ENCODE data around the gene MYL3.

Gene MYL3

DNA sequence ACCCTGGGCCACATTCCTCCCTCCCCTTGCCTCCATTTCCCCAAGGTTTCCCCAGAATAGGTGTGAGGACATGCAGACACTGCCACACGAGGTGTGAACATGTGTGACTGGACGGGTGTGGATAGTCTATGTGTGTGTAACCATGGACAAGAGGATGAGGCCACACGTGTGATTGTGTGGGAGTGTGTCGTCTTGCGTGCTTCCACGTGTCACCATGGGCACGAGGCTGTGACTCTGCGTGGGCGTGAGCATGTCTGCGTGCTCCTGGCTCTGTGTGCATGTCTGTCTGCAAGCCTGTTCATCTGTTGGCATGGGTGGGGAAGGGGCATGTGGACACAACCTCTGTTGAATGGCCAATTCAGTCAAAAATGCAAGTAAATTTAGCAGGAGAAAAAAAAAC lies 6.2 kb upstream of the MYL3 start:
- DNase-seq = no peak
- intact Hi-C loops (cut with DNase I) = loop anchor here (10.0 kb wide), 1 partner anchor 165 kb away; the partner anchor contains the start of gene TMIE

DNA sequence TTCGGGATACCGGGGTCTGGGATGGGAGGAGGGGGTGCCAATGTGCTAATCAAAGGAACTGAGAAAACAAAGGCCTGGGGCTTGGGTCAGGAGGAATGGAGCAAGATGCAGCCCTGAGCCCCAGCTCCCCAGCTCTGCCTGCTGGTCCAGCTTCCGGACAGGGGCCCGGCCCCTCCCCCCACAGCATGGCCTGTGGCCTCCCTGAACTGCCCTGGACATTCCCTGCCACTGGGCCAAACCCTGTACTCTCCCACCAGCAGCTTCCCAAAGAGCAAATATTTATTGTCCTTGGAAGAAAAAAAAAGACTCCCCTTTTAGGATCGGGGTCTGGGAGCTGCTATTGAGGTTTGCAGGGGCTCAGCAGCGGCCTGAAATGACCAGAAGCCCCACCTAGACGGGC lies 5.7 kb upstream of the MYL3 start:
- intact Hi-C loops (cut with DNase I) = loop anchor here (10.0 kb wide), 1 partner anchor 164 kb away; the partner anchor contains the start of gene TMIE
- no peak for DNase-seq

DNA sequence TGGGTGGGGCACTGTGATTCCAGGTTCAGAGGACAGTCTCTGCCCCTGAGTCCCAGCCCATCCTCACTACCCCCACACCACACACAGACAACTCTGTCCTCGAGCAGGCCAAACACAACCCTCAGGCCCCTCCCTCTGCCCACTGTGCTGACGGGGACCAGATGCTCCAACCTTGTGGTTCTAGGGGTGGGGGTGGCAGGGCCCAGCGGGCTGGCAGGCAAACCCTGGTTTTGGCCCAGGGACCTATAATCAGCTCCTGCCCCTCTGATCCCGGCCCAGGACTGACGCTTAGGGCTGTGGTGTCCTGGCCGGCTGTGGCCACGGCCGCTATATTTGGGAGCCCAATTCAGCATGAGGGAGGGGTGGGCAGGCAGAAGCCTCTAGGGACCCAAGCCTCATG lies 5.0 kb upstream of the MYL3 start:
- no peak for DNase-seq
- intact Hi-C loops (cut with DNase I) = loop anchor here (10.0 kb wide), 1 partner anchor 163 kb away; the partner anchor contains the start of gene TMIE

DNA sequence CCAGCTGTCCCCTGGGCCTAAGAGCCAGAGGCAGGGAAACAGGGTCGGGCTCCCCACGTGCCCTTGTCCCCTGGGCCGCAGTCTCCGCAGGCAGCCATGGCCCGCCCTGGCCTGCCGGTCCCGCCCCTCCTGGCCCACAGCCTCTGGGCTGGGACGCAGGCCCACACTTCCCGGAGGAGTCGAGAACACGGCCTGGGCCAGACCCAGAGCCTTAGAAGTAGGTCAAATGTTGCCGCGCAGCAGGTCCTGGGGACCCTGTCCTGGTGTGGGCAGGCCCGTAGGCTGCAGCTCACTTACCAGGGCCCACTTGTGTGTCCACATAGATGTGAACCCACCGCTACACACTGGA lies 4.3 kb upstream of the MYL3 start:
- intact Hi-C loops (cut with DNase I) = loop anchor here (2.0 to 10.0 kb wide), 2 partner anchors 41 to 163 kb away; partner anchors contain the start of gene TMIE
- peak in 40 of 42 donors; percentile 18 to 85 (median 62) for DNase-seq

DNA sequence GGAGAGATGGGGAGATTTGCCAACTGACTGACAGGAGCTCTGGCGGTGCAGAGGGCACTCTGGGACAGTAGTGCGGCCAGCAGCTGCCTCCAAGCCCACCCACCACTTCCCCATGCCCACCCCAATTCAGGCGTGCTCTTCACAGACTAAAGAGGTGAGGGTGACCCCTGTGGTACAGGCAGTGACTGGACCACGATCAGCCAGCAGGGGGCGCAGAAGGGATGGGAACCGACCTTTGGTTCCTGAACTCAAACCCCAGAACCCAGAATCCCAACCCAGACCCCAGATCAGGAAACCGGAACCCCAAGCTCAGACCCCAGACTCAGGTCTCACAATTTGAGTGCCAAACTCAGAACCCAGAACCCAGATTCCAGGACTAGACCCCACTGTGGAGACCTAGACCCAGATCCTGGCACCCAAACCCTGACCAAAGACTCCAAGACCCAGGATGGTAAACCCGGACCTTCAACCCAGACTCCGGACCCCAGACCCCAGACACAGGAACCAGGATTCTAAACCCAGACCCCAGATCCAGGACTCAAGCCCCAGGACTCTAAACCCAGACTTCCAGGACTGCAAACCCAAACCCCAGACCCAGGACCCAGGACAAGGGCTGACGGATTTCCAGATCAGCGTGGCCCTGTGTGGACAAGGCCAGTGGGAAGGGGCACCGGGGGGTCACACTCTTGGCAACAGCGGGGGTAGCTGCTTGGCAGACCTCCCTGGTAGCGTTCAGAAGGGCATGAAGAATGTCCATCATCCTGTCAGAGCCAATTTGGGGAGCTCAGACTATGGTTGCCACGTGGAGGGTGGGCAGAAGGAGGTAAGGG lies 3.7 kb upstream of the MYL3 start:
- peak; percentile 61 to 95 (median 84) for DNase-seq
- intact Hi-C loops (cut with DNase I) = loop anchor here (2.0 to 10.0 kb wide), 2 partner anchors 42 to 162 kb away; partner anchors contain the start of gene TMIE

DNA sequence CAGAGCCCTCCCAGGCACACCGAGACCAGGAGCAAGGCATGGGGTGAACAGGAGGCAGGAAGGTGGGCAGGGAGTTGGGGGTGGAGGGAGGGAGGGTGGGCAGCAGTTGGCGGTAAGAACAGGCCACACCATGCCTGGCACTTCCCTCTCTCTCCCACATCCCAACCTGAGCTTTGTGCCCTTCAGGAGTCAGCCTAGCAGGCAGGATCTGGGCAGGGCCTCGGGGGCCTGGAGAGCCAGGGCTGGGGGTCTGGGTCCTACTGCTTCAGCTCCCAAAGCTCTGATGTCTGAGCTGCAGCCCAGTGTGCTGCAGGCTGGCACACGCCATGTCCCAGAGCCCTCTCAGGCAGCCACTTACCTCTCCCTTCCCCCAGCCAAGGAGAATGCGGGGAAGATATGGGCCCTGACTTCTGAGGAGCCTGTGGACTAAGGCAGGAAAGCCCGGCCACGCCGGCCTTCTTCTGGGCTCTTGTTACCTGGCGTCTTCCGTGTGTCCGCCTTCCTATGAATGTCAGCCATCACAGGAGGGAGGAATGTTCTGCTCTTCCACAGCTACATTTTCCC lies 2.9 kb upstream of the MYL3 start:
- DNase-seq = no peak
- intact Hi-C loops (cut with DNase I) = loop anchor here (2.0 to 10.0 kb wide), 2 partner anchors 43 to 161 kb away; partner anchors contain the start of gene TMIE

DNA sequence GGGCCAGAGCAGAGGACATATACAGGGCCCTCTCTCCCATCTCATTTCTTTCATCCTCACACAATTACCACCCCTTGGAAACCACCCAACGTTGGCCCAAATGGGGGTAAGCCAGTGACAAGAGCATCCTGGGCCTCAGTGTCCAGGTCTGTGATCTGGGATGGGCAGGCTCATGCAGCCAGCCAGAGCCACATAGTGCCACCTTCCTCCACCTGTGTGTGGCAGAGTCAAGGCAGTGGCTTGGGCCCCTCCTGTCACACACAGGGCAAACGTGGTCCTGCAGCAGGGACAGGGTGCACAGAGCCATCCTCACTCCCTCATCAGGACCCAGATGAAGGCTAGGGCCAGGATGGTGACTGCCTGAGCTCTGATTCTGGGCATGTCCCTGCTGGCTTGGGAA lies 2.3 kb upstream of the MYL3 start:
- DNase-seq = no peak
- intact Hi-C loops (cut with DNase I) = loop anchor here (10.0 kb wide), 1 partner anchor 161 kb away; the partner anchor contains the start of gene TMIE

DNA sequence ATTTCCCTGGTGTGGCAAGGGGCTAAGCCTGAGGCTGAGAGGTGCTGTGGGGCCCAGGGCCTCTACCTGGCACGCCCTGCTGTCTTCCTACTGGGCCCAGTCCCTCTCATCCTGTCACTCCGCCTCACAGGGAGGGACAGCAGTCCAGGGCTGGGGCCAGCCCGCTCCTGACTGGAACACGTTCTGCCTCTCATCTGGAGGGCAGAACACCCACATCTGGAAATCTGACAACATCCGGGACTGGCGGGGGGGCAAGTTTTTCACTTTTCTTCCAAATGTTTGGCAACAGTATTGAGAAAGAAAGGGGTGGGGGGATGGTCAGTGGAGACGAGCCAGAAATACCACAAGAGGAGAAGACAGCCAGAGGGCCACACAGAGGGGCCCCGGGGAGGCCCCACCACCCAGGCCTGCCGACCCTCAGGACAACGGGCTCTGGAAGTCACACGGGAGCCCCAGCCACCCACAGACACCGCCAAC lies 1.8 kb upstream of the MYL3 start:
- no peak for DNase-seq
- intact Hi-C loops (cut with DNase I) = loop anchor here (10.0 kb wide), 1 partner anchor 160 kb away; the partner anchor contains the start of gene TMIE

DNA sequence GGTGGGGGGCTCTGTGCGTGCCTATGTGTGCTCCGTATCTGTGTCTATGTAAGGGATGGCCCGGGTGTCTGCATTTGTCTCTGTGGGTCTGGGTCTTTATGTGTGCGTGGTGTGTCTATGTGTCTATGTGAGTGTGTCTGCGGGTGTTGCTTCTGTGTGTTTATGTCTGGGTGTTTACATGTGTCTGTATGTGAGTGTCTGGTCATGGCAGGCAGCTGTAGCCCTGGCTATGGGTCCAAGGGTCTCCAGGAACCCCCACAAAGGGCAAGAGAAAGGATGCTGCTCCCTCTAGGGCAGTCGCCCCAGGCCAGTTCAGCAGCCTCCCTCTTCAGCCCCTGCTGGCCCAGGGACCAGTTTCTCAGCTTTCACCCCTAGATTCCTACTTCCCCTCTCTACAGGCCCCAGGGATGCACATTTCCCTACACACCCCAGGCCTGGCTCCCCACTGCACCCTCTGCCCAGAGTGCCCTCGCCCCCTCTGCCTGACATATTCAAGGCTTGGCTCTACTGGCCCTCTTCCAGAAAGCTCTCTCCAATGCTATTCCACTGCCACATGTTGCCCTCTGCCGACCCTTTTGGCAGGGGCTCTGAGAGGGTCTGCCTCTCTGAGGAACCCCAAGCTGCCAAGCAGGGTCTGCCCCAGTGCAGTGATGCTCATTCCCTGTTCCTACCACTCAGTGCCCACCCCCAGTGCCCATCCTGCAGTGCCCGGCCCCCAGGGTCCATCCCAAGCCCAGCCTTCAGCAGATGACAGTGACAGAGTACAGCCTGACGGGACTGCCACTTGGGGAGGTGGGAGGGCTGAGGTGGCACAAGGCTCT lies 1.0 kb upstream of the MYL3 start:
- intact Hi-C loops (cut with DNase I) = loop anchor here (10.0 kb wide), 1 partner anchor 159 kb away; the partner anchor contains the start of gene TMIE
- no peak for DNase-seq

DNA sequence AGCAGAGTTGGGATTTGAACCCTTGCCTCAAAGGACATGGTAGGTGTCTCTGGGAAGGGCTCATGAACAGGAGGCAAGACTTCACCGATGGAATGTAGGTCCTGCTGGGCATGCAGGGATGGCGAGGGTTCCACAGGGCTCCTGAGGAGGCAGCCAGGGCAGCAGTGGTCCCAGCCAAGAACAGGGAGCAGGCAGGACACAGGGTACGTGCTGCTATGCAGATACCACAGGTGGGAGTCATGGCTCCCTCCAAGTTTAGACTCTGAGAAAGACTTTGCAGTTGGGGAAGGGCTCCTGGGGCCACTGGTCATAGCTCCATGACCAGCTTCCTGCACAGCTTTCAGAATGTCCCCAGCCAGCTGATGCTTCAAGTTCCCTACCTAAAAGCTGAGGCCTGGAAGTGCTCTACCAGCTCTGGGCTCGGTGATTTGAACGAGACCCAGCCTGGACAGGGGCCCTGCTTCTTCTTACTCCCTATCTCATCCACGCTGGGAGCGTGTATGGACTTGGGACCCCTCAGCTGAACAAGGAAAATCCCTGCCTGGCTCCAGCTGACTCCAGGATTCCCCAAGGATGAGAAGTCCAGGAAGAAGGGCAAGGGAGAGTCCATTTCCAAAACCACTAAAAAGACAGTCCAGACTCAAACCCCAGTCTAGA lies 747 bp downstream of the MYL3 start:
- intact Hi-C loops (cut with DNase I) = loop anchor here (10.0 kb wide), 1 partner anchor 158 kb away; the partner anchor contains the start of gene TMIE
- DNase-seq = peak in 1 of 42 donors; percentile 2

DNA sequence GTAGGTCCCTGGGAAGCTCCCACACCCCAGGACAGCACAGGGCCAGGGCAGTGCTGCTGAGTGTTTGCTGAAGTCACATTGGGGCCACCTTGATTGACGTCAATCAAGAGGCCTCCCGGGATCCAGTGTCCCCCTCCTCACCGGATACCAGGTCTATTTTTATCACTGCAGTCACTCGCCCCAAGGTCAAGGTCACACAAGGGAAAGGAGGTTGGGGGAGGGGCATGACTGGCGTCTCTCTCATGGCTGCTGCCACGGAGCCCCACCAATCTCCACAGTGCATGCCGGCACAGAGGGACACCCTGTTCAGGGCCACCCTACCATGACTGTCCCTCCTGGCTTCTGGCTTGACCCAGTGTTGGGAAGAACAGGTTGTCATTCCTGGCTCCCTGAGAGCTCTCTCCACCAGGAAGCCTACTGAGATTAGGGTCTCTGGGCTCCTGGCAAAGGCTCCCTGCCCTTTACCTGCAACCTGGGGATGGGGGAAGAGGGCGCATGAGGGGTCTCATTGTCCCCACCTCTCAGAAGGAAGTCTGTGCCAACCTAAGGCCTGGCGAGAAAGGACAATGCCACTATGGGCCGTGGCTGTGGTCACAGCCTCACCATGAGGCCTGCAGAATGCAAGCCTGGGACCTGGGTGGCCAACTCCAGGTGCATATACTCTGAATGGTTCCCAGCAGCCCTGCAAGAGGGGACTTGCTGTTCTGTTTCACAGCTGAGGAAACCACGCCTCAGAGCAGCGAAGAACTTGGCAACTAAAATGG lies 1.5 kb downstream of the MYL3 start:
- intact Hi-C loops (cut with DNase I) = loop anchor here (10.0 kb wide), 1 partner anchor 157 kb away; the partner anchor contains the start of gene TMIE
- peak in 3 of 42 donors; percentile 0 to 5 (median 1) for DNase-seq

DNA sequence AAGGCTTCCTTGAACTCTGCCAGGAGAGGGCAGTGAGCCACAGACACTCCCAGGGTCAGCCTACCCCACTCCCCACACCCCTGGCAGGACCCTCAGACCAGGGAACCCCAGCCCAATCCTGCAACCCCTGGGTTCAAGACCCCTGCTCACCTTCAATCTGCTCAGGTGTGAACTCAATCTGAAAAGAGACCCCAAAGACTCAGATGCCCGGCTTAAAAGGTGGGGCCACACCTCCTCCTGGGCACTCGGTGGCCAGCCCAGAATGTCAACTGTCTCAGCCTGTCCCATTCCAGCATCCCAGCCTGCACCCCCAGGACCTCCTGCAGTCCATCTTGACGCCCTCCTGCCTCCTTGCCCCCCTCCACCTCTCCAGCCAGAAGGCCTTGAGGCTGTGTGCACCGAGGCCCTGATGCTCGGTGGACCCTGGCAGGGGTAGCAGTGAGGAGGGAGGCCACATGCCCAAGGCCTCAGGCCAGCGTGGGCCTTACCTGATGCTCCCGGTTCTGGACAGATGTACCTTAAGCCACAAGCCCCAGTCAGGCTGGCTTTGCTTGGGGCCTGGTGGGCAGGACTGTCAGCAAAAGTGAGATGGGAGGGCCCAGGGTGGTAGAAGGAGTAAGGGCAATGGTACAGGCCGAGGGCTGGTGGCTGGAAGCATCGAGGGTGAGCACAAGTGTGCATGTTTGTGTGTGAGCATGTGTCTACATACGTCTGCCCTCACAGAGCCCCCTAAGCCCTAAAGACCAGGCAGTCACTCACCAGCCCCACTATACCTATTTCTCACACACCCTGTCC lies 2.2 kb downstream of the MYL3 start:
- intact Hi-C loops (cut with DNase I) = loop anchor here (10.0 kb wide), 1 partner anchor 156 kb away; the partner anchor contains the start of gene TMIE

DNA sequence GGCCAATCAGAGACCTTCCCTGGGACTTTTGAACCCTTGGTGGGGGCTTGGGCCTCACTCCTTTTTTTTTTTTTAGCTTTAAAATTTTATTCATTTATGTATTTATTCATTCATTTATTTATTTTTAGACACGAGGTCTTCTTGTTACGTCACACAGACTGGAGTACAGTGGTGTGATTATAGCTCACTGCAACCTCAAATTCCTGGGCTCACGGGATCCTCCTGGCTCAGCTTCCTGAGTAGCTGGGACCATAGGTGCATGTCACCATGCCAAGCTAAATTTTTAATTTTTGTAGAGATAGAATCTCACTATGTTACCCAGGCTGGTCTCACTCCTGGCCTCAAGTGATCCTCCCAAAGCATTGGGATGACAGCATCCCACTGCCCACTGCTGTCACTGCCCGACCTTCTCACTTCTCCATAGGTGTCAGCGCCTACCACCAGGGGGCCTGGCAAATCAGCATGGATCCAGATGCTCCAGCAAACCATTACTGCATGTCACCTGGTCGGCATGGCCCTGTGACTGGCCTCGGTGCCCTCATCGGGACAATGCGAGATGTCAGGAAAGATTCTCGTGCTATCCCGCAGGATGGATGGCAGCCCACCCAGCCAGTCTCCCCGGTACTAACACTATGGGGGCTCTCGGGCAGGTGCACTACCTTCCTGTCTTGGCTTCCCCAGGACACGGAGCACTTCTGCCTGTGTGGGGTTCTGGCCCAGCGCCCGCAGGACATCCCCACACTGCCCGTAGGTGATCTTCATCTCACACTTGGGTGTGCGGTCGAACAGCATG lies 3.0 kb downstream of the MYL3 start:
- intact Hi-C loops (cut with DNase I) = loop anchor here (10.0 kb wide), 1 partner anchor 155 kb away; the partner anchor contains the start of gene TMIE

More for the DNA sequence above, 2.2 kb downstream of the MYL3 start:
- peak in 6 of 42 donors; percentile 2 to 25 (median 7) for DNase-seq

DNA sequence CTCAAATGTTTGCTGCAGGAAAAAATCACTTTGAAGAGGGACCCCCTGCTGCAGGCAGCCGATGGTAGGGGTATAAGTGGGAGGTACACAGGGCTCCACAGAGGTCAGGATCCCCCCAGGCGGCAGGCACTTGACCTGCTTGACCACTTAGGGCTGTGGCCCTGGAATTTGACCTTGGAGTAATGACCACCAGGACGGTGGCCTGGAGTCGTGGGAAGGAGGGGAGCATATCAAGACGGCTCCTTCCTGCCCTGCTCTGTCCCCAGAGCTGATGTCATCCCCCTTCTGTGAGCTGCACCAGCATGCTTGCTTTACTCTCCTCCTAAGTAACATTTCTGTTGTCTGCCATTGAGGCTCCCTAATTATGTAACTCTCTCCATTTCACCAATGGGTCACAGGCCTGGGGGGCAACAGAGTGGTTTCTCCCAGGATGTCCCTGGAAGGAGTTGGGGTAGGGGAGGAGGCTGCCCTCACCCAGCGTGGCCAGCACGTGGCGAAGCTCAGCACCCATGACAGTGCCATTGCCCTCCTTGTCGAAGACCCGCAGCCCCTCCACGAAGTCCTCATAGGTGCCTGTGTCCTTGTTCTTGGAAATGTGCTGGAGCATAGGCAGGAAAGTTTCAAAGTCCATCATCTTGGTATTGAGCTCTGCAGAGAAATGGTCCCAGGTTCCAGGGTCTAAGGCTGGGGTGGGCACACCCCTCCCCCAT lies 4.1 kb downstream of the MYL3 start:
- intact Hi-C loops (cut with DNase I) = no loop called here
- peak in 11 of 42 donors; percentile 1 to 19 (median 5) for DNase-seq

More for the DNA sequence above, 3.0 kb downstream of the MYL3 start:
- DNase-seq = peak in 6 of 42 donors; percentile 3 to 28 (median 14)

DNA sequence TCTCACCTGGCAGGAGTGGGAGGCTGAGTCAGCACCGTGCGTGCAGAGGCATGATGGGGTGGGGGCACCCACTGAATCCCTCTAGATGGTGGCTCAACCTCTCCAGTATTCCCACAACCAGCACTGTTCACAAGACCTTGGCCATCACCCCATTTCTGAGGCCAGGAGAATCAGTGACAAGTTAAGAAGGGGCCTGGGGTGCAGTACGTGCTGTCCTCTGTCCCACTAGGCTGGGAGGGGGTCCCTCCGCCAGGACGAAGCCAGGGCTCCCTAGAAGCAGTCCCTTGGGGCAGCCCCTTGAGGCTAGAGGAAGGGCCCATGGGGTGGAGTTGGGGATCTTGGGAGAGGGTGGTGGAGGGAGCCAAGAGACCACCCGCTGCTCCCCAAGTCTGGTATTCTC lies 4.8 kb downstream of the MYL3 start:
- intact Hi-C loops (cut with DNase I) = no loop called here
- peak in 10 of 42 donors; percentile 1 to 19 (median 9) for DNase-seq

All from head of caudate nucleus (tissue), 42 donors.